HS-27A (cell line): Measurements from ENCODE around the gene MAGIX.

Source experiments
- DNase-seq: peaks from one replicate; pipeline ENCODE4 v3.0.0-alpha.2; 2012; ENCODE audit warnings: low read depth, missing footprints

Gene MAGIX

GRCh38 chrX:49205443-49205842 lies 42.9 kb downstream of the MAGIX start:
- DNase-seq: no peak

- no peak for DNase-seq
These were observed 44.0 kb downstream of the MAGIX start for GRCh38 chrX:49206543-49206942.

- DNase-seq: no peak
These were observed 45.8 kb downstream of the MAGIX start for GRCh38 chrX:49208399-49208798.

GRCh38 chrX:49209434-49210251 lies 47.1 kb downstream of the MAGIX start:
- no peak for DNase-seq

- DNase-seq: no peak
These were observed 47.8 kb downstream of the MAGIX start for GRCh38 chrX:49210406-49210805.

GRCh38 chrX:49211074-49211473 lies 48.5 kb downstream of the MAGIX start:
- DNase-seq: no peak

- no peak for DNase-seq
These were observed 49.7 kb downstream of the MAGIX start for GRCh38 chrX:49212209-49212608.

- DNase-seq: no peak
These were observed 50.3 kb downstream of the MAGIX start for GRCh38 chrX:49212861-49213260.

GRCh38 chrX:49214416-49214815 lies 51.9 kb downstream of the MAGIX start:
- DNase-seq: no peak

GRCh38 chrX:49214996-49215526 lies 52.5 kb downstream of the MAGIX start:
- no peak for DNase-seq
